Left kidney (tissue), 1 donor: ENCODE results near the gene RPE65. TPM values are rescaled to one million over a fixed set of nuclear protein-coding genes. Genes with fewer than 3 reads are reported as not detected.

Experiments
- polyA plus RNA-seq: library from polyadenylated mRNA; unstranded; fragments of 120-200 nt; gene quantifications from one replicate; pipeline ENCODE4 v1.2.1, GENCODE V29; 2013; ENCODE audit not compliant: insufficient read length

RPE65 gene
- polyA plus RNA-seq, 1 donor = 0.22 TPM

Other genes with a start within 250 kb of the RPE65 start
- 153 TPM for gene WLS, start 217.4 kb downstream of the RPE65 start, polyA plus RNA-seq
- 22.3 TPM for gene DEPDC1, start 47.1 kb upstream of the RPE65 start, polyA plus RNA-seq